Gastroesophageal sphincter (tissue), 4 donors: Measurements from ENCODE around the gene PUDP. TPM values are rescaled to one million over a fixed set of nuclear protein-coding genes. Genes with fewer than 3 reads are reported as not detected.
"Not testable (repeated sequence)": the region's sequence is repeated elsewhere in the genome, so short reads cannot be mapped to it uniquely, and the experiment has no call there.

Experiments used
- ATAC-seq: fragments of 150-250 bp; one replicate; pipeline ENCODE4 v1.9.1; 2016; ENCODE audit warnings: mild to moderate bottlenecking, moderate library complexity
- H3K27ac ChIP-seq, 4 donors: fragments of 200-600 bp; sonication (generic) in 3 of 4; 1 replicate in 3 of 4; 2 replicates in 1 of 4; pipeline ENCODE4 v1.5.1; 2016 to 2019
- H3K27me3 ChIP-seq: fragments of 200-600 bp; sonication (generic); one replicate; pipeline ENCODE4 v1.5.1; 2019
- H3K36me3 ChIP-seq, 2 donors: fragments of 200-600 bp; sonication (generic); one replicate each; pipeline ENCODE4 v1.5.1; 2019; ENCODE audit warnings: control low read depth in 1 of 2
- H3K4me1 ChIP-seq, 3 donors: fragments of 200-600 bp; sonication (generic); 1 replicate in 2 of 3; 2 replicates in 1 of 3; pipeline ENCODE4 v1.5.1; 2016 to 2019; ENCODE audit warnings: control low read depth in 2 of 3
- H3K4me3 ChIP-seq, 2 donors: fragments of 200-600 bp; sonication (generic); one replicate each; pipeline ENCODE4 v1.5.1; 2019; ENCODE audit warnings: mild to moderate bottlenecking in 1 of 2, moderate library complexity in 1 of 2
- H3K9me3 ChIP-seq, 3 donors: fragments of 200-600 bp; sonication (generic); one replicate each; pipeline ENCODE4 v1.5.1; 2017 to 2019; ENCODE audit warnings: control low read depth in 2 of 3
- CTCF ChIP-seq, 4 experiments: fragments of 200-600 bp in 2 of 4; fragments of 450-650 bp in 2 of 4; sonication (generic) in 1 of 4; IDR thresholded peaks; one replicate each; pipeline ENCODE4 v1.5.1; 2017 to 2019; ENCODE audit warnings: antibody characterized with exemption in 4 of 4, mild to moderate bottlenecking in 2 of 4, moderate library complexity in 2 of 4
- EP300 ChIP-seq: sonication (generic); formaldehyde crosslinking; IDR thresholded peaks from one replicate; pipeline ENCODE4 v1.6.1; 2017; ENCODE audit warnings: antibody characterized with exemption, mild to moderate bottlenecking
- POLR2A ChIP-seq, 2 donors: fragments of 450-650 bp; IDR thresholded peaks; one replicate each; pipeline ENCODE4 v1.6.1; 2017; ENCODE audit warnings: antibody characterized with exemption in 2 of 2, mild to moderate bottlenecking in 2 of 2, moderate library complexity in 1 of 2
- POLR2AphosphoS5 ChIP-seq: sonication (generic); formaldehyde crosslinking; IDR thresholded peaks from one replicate; pipeline ENCODE4 v1.6.1; 2017; ENCODE audit warnings: antibody characterized with exemption
- WGBS, 2 donors: methylation state at CpG; one replicate each; pipeline ENCODE4 v1.1.5; 2018; ENCODE audit warnings: low coverage in 1 of 2; 5-methylcytosine and 5-hydroxymethylcytosine counted together
- total RNA-seq, 4 donors: library from RNA; depleted of rRNA; stranded (reverse); fragments of >200 nt; gene quantifications; one replicate each; pipeline ENCODE4 v1.1.0, GENCODE V29; 2016

The PUDP gene
- total RNA-seq, 4 donors from 2014 or later, result 4.8 to 10.5 (median 8.1) TPM

- Histone ChIP-seq H3K4me3 (no peak overlapping the region), H3K4me1 (no peaks in the 10 kb centered on the region), H3K36me3 (no peaks in the 10 kb centered on the region), H3K27me3 (no peaks in the 10 kb centered on the region), H3K9me3 (no peaks in the 10 kb centered on the region), H3K27ac (no peak overlapping the region)
- no peak for ATAC-seq
- WGBS, 2 donors, result 80 to 94% methylated on average over 2 of the region's 2 CpGs
- TF ChIP-seq POLR2AphosphoS5 (no peak), EP300 (no peak), POLR2A (IDR thresholded peaks at IDR 0.05) (no peak), CTCF (IDR thresholded peaks at IDR 0.05) (no peak)
Measured at GRCh38 chrX:7188672-7189071, 40.7 kb upstream of the PUDP start.

DNA sequence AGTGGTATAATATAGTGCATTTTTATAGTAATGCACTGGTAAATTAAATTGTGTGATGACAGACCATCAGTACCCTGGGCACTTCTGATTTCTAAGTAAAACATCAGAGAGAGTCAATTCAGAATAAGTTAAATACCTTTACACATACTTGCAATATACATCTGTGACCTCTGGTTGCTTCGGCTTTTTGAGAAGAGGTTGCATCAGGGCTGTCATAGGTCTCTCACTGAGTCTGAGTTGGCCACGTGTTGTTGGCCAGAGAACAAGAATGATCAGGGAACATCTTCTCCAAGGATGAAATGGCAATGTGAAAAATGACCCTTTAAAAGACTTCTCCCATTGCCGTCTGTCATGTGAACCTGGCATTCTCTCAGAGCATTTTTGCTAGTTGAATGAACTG lies 36.9 kb upstream of the PUDP start:
- ATAC-seq, result no peak
- Histone ChIP-seq H3K27me3 (no peaks in the 10 kb centered on the region), H3K4me3 (no peak overlapping the region), H3K36me3 (no peaks in the 10 kb centered on the region), H3K4me1 (no peaks in the 10 kb centered on the region), H3K9me3 (no peaks in the 10 kb centered on the region), H3K27ac (no peak overlapping the region)
- WGBS, 2 donors, result 55 to 57% methylated on average over 1 to 3 of the region's 3 CpGs
- no peak for TF ChIP-seq POLR2A (IDR thresholded peaks at IDR 0.05)
- no peak for TF ChIP-seq POLR2AphosphoS5
- TF ChIP-seq CTCF (IDR thresholded peaks at IDR 0.05), result no peak
- TF ChIP-seq EP300, result no peak

DNA sequence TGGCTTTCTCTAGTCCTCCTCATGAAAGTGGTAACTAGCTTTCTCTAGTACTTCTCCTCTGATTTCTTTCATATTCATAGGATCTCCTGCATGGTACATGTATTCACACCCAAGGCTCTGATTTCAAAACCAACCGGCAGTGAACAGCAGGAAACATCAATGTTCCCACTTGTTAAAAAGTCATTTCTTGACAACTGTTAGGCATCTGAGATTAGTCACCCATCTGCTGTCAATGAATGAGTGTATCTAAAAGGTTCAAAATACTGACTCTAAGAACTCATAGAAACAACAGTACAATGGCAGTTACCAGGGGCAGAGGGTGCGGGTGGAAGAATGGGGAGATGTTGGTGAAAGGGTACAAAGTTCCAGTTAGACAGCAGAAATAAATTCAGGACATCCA lies 31.5 kb upstream of the PUDP start:
- H3K4me3 ChIP-seq, result no peak overlapping the region
- ATAC-seq, result no peak
- no peak overlapping the region for H3K27ac ChIP-seq
- TF ChIP-seq EP300, result no peak
- TF ChIP-seq CTCF (IDR thresholded peaks at IDR 0.05), result no peak
- no peak for TF ChIP-seq POLR2A (IDR thresholded peaks at IDR 0.05)
- no peak for TF ChIP-seq POLR2AphosphoS5
- H3K27me3 ChIP-seq, result no peaks in the 10 kb centered on the region
- H3K4me1 ChIP-seq, result no peaks in the 10 kb centered on the region
- H3K9me3 ChIP-seq, result no peaks in the 10 kb centered on the region
- 92% methylated on average over 2 of the region's 2 CpGs; no CpG with 5 or more reads in 1 of the 2 donors for WGBS, 2 donors
- no peaks in the 10 kb centered on the region for H3K36me3 ChIP-seq

GRCh38 chrX:7178859-7179258 lies 30.9 kb upstream of the PUDP start:
- WGBS, 2 donors, result 69 to 86% methylated on average over 2 of the region's 2 CpGs
- not testable (repeated sequence) for H3K36me3 ChIP-seq, H3K4me1 ChIP-seq, H3K27me3 ChIP-seq, H3K9me3 ChIP-seq, ATAC-seq, H3K4me3 ChIP-seq, H3K27ac ChIP-seq

DNA sequence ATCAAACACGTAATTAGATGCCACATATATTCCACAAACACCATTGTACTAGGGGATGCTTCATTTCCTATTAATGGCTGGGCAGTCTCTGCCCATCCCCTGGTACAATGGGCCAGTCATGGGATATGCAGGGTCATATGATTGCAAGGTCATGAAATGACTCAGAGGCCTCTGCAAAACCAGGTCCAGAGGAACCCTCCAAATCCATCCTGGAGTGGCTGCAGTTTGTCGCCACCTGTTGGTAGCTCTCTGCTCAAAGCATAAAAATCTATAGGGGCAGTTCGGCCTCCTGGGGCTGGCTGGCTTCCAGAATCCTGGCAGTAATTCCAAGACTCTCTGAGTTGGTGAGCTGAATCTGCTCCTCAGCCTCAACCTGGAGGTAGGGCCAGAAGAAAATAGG lies 22.9 kb upstream of the PUDP start:
- Histone ChIP-seq H3K27me3 (no peaks in the 10 kb centered on the region), H3K4me3 (no peak overlapping the region), H3K27ac (no peak overlapping the region), H3K36me3 (no peaks in the 10 kb centered on the region), H3K9me3 (no peaks in the 10 kb centered on the region), H3K4me1 (no peaks in the 10 kb centered on the region)
- no peak for TF ChIP-seq EP300
- no peak for TF ChIP-seq POLR2A (IDR thresholded peaks at IDR 0.05)
- TF ChIP-seq POLR2AphosphoS5, result no peak
- peak in 1 of 4 experiments; percentile 25 for TF ChIP-seq CTCF (IDR thresholded peaks at IDR 0.05)
- ATAC-seq, result no peak
- WGBS, 2 donors, result 86 to 88% methylated on average over 1 of the region's 3 CpGs

DNA sequence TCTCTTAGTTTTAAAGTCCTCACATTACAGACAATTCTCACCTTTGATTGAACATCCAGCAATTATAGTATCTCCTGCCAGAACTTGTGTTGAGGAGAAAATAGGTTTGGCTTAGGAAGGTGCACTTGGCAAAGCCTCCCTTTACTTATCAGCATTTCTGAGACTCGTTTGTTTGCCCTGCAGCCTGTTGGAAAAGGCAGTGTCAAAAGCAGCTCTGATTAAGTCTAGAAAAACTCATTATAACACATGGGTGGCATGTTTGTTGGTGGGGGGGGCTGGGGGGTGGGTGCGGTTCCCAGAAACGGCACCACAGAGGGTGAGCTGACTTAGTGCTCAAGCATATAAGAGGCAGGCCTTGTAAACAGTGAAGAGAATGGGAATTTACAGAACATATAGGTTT lies 21.7 kb upstream of the PUDP start:
- H3K27me3 ChIP-seq, result no peaks in the 10 kb centered on the region
- no peak overlapping the region for H3K27ac ChIP-seq
- no peaks in the 10 kb centered on the region for H3K9me3 ChIP-seq
- H3K36me3 ChIP-seq, result no peaks in the 10 kb centered on the region
- H3K4me1 ChIP-seq, result no peaks in the 10 kb centered on the region
- H3K4me3 ChIP-seq, result no peak overlapping the region
- WGBS, 2 donors, result 40 to 89% methylated on average over 1 to 3 of the region's 3 CpGs
- no peak for ATAC-seq
- TF ChIP-seq POLR2A (IDR thresholded peaks at IDR 0.05), result no peak
